WERI-Rb-1 (cell line): Measurements from ENCODE around the gene PLCH2.
A peak's percentile ranks its signal among the peaks of the same experiment; 100 is the strongest.

Experiments used
- DNase-seq: peaks from one replicate; pipeline ENCODE4 v3.0.0-alpha.2; 2020
- H3K27ac ChIP-seq: fragments of 250-450 bp; sonication (Bioruptor Pico); 2 replicates; pipeline ENCODE4 v1.5.1; 2020; ENCODE audit warnings: mild to moderate bottlenecking, moderate library complexity
- H3K27me3 ChIP-seq: fragments of 250-450 bp; sonication (Bioruptor Pico); 2 replicates; pipeline ENCODE4 v1.5.1; 2021; ENCODE audit warnings: mild to moderate bottlenecking, low read depth, moderate library complexity; ENCODE audit not compliant: insufficient read depth, severe bottlenecking
- H3K36me3 ChIP-seq: fragments of 250-450 bp; sonication (Bioruptor Pico); 2 replicates; pipeline ENCODE4 v1.5.1; 2020; ENCODE audit warnings: mild to moderate bottlenecking, moderate library complexity
- H3K4me3 ChIP-seq: 2 replicates; pipeline ENCODE4 v1.5.1; 2011; ENCODE audit warnings: low read depth, mild to moderate bottlenecking, control low read depth, low read length
- H3K9me3 ChIP-seq: fragments of 250-450 bp; sonication (Bioruptor Pico); 2 replicates; pipeline ENCODE4 v1.5.1; 2021; ENCODE audit warnings: mild to moderate bottlenecking, moderate library complexity; ENCODE audit not compliant: severe bottlenecking
- CTCF ChIP-seq: IDR thresholded peaks from 2 replicates; pipeline ENCODE4 v1.5.1; 2011; ENCODE audit warnings: low read depth, mild to moderate bottlenecking, control low read depth, inconsistent platforms, low read length

The PLCH2 gene

GRCh38 chr1:2498648-2499047, 22.6 kb downstream of the PLCH2 start:
- Histone ChIP-seq H3K36me3 (peaks cover 80% of the 10 kb centered on the region), H3K9me3 (no peaks in the 10 kb centered on the region), H3K4me3 (no peak overlapping the region), H3K27ac (peak overlapping the region; percentile 20; the same call in 1 of the 2 replicates), H3K27me3 (no peaks in the 10 kb centered on the region)
- no peak for DNase-seq
- TF ChIP-seq CTCF: no peak

GRCh38 chr1:2499260-2499659, 23.2 kb downstream of the PLCH2 start:
- H3K36me3 ChIP-seq: peaks cover 82% of the 10 kb centered on the region
- H3K27me3 ChIP-seq: no peaks in the 10 kb centered on the region
- H3K27ac ChIP-seq: peak overlapping the region; percentile 36
- no peak for TF ChIP-seq CTCF
- H3K4me3 ChIP-seq: no peak overlapping the region
- no peak for DNase-seq
- no peaks in the 10 kb centered on the region for H3K9me3 ChIP-seq

GRCh38 chr1:2499986-2500596, 24.0 kb downstream of the PLCH2 start:
- no peaks in the 10 kb centered on the region for H3K27me3 ChIP-seq

GRCh38 chr1:2501041-2501819, 25.1 kb downstream of the PLCH2 start:
- no peak for TF ChIP-seq CTCF
- Histone ChIP-seq H3K27me3 (no peaks in the 10 kb centered on the region), H3K27ac (peak overlapping the region; percentile 32), H3K9me3 (no peaks in the 10 kb centered on the region), H3K4me3 (no peak overlapping the region), H3K36me3 (peaks cover 80% of the 10 kb centered on the region)
- no peak for DNase-seq

More at GRCh38 chr1:2499986-2500596, 24.0 kb downstream of the PLCH2 start:
- Histone ChIP-seq H3K27ac (peak overlapping the region; percentile 24), H3K9me3 (no peaks in the 10 kb centered on the region), H3K36me3 (peaks cover 84% of the 10 kb centered on the region), H3K4me3 (no peak overlapping the region)
- DNase-seq: no peak
- no peak for TF ChIP-seq CTCF

GRCh38 chr1:2501820-2502119, 25.7 kb downstream of the PLCH2 start:
- no peaks in the 10 kb centered on the region for H3K9me3 ChIP-seq
- H3K36me3 ChIP-seq: peaks cover 75% of the 10 kb centered on the region
- H3K4me3 ChIP-seq: no peak overlapping the region
- H3K27me3 ChIP-seq: no peaks in the 10 kb centered on the region
- DNase-seq: no peak
- H3K27ac ChIP-seq: peak overlapping the region; percentile 32
- TF ChIP-seq CTCF: no peak
